HL-60 (cell line): ENCODE results near the gene PLTP.
A peak's percentile ranks its signal among the peaks of the same experiment; 100 is the strongest.

ENCODE experiments used
- DNase-seq, 2 experiments: peaks; one replicate each; pipeline ENCODE4 v3.0.0-alpha.2; 2010 to 2020; ENCODE audit warnings: low read depth in 1 of 2, low spot score in 1 of 2
- H3K27ac ChIP-seq: fragments of 250-450 bp; sonication (Bioruptor Pico); replicated peaks from 2 replicates; pipeline ENCODE4 v1.5.1; 2020; ENCODE audit warnings: mild to moderate bottlenecking, moderate library complexity
- H3K27me3 ChIP-seq: fragments of 250-450 bp; sonication (Bioruptor Pico); 2 replicates; pipeline ENCODE4 v1.5.1; 2021; ENCODE audit warnings: mild to moderate bottlenecking, moderate library complexity; ENCODE audit not compliant: insufficient read depth, poor library complexity, severe bottlenecking
- H3K4me3 ChIP-seq: replicated peaks from 2 replicates; pipeline ENCODE4 v1.5.1; 2011; ENCODE audit warnings: mild to moderate bottlenecking, control low read depth, low read length; ENCODE audit not compliant: insufficient read depth
- GABPA ChIP-seq: IDR thresholded peaks from 2 replicates; pipeline ENCODE4 v1.6.1; 2012; ENCODE audit warnings: low read depth
- POLR2AphosphoS5 ChIP-seq: IDR thresholded peaks from 2 replicates; pipeline ENCODE4 v1.6.1; 2012; ENCODE audit warnings: low read depth
- SPI1 ChIP-seq: IDR thresholded peaks from 2 replicates; pipeline ENCODE4 v1.6.1; 2012; ENCODE audit warnings: low read depth, mild to moderate bottlenecking, borderline replicate concordance
- TF ChIP-seq, protein P1 (sequence below): IDR thresholded peaks from one replicate; pipeline ENCODE4 v1.5.1; 2011; ENCODE audit warnings: low read length, control low read depth, inconsistent platforms; ENCODE audit not compliant: insufficient read depth
- TF ChIP-seq, protein P2 (sequence below): IDR thresholded peaks from 2 replicates; pipeline ENCODE4 v1.6.1; 2012; ENCODE audit warnings: low read depth; ENCODE audit not compliant: insufficient replicate concordance

PLTP gene

DNA sequence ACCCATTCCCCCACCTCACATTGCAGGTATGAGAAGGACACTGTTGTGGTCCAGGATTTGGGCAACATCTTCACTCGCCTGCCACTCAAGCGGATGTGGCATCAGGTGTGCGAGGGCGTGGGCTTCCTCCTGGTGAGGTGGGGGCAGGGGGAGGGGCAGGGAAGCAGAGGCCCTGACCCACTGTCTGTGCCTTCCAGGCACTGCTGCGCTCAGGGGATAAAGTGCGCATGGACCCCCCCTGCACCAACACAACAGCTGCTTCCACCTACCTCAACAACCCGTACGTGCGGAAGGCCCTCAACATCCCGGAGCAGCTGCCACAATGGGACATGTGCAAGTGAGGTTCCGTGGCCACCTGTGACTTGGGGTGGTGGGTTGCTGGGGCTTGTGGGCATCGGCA, 17.2 kb downstream of the PLTP start:
- no peak overlapping the region for H3K27ac ChIP-seq
- no peak for TF ChIP-seq GABPA
- TF ChIP-seq, protein P1, sequence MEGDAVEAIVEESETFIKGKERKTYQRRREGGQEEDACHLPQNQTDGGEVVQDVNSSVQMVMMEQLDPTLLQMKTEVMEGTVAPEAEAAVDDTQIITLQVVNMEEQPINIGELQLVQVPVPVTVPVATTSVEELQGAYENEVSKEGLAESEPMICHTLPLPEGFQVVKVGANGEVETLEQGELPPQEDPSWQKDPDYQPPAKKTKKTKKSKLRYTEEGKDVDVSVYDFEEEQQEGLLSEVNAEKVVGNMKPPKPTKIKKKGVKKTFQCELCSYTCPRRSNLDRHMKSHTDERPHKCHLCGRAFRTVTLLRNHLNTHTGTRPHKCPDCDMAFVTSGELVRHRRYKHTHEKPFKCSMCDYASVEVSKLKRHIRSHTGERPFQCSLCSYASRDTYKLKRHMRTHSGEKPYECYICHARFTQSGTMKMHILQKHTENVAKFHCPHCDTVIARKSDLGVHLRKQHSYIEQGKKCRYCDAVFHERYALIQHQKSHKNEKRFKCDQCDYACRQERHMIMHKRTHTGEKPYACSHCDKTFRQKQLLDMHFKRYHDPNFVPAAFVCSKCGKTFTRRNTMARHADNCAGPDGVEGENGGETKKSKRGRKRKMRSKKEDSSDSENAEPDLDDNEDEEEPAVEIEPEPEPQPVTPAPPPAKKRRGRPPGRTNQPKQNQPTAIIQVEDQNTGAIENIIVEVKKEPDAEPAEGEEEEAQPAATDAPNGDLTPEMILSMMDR: no peak
- no peak for TF ChIP-seq SPI1
- TF ChIP-seq, protein P2, sequence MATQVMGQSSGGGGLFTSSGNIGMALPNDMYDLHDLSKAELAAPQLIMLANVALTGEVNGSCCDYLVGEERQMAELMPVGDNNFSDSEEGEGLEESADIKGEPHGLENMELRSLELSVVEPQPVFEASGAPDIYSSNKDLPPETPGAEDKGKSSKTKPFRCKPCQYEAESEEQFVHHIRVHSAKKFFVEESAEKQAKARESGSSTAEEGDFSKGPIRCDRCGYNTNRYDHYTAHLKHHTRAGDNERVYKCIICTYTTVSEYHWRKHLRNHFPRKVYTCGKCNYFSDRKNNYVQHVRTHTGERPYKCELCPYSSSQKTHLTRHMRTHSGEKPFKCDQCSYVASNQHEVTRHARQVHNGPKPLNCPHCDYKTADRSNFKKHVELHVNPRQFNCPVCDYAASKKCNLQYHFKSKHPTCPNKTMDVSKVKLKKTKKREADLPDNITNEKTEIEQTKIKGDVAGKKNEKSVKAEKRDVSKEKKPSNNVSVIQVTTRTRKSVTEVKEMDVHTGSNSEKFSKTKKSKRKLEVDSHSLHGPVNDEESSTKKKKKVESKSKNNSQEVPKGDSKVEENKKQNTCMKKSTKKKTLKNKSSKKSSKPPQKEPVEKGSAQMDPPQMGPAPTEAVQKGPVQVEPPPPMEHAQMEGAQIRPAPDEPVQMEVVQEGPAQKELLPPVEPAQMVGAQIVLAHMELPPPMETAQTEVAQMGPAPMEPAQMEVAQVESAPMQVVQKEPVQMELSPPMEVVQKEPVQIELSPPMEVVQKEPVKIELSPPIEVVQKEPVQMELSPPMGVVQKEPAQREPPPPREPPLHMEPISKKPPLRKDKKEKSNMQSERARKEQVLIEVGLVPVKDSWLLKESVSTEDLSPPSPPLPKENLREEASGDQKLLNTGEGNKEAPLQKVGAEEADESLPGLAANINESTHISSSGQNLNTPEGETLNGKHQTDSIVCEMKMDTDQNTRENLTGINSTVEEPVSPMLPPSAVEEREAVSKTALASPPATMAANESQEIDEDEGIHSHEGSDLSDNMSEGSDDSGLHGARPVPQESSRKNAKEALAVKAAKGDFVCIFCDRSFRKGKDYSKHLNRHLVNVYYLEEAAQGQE: no peak
- TF ChIP-seq POLR2AphosphoS5: no peak
- no peaks in the 10 kb centered on the region for H3K27me3 ChIP-seq
- H3K4me3 ChIP-seq: no peak overlapping the region
- DNase-seq: no peak

DNA sequence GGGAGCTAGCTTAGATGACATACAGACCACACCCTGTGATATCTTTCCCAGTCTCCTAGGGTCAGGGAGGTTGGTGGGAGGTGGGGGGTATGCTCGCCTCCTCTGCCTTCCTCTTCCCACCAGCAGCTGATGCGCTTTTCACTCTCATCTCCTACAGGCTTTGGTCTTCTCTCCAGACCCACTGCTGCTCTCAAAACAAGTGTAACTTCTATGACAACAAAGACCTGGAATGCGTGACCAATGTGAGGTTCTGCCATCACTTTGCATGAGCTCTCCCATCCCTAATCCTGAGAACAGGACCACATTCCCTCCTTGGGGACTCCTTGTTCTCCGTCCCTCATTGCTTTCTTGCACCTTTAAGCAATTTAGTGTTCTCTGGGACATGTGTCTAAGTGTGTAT, 18.1 kb downstream of the PLTP start:
- H3K27ac ChIP-seq: 0 out of 2 replicates have a peak overlapping the region, but pooled peaks have one; percentile 2

DNA sequence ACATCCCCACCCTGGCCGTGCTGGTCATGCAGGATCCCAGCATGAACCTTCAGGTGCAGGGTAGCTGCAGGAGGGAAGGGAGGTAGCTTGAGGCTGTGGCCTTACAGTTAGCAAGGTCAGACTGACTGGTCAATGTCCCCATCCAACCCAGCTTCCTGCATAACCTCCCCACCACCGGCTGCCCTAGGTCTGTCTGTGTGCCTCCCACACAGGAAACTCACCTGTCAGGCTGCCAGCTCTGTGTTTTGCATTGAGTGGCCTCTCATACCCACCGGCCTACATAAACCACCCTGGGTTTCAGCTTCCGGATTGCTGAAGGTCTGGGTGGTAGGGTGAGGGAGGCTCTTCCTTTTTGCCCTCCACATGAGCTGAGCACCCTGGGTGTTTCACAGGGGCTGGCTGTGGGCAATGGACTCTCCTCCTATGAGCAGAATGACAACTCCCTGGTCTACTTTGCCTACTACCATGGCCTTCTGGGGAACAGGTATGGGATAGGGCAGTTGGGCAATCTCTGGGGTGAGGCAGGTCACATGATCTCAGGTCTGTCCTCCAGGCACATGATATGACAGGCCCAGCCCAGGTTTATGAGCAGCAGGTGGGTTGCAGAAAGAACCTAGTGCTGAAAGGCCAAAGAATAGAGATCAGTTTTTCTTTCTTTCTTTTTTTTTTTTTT, 19.0 kb downstream of the PLTP start:
- peak overlapping the region; percentile 75 for H3K4me3 ChIP-seq
- H3K27me3 ChIP-seq: no peaks in the 10 kb centered on the region
- TF ChIP-seq SPI1 (no peak), GABPA (no peak)
- peak in 1 of 2 experiments; percentile 45 for DNase-seq
- H3K27ac ChIP-seq: peak overlapping the region; percentile 67

More for the DNA sequence above, 18.1 kb downstream of the PLTP start:
- TF ChIP-seq, protein P1: no peak
- TF ChIP-seq GABPA: no peak
- TF ChIP-seq, protein P2: no peak
- DNase-seq: no peak
- Histone ChIP-seq H3K27me3 (no peaks in the 10 kb centered on the region), H3K4me3 (no peak overlapping the region)

DNA sequence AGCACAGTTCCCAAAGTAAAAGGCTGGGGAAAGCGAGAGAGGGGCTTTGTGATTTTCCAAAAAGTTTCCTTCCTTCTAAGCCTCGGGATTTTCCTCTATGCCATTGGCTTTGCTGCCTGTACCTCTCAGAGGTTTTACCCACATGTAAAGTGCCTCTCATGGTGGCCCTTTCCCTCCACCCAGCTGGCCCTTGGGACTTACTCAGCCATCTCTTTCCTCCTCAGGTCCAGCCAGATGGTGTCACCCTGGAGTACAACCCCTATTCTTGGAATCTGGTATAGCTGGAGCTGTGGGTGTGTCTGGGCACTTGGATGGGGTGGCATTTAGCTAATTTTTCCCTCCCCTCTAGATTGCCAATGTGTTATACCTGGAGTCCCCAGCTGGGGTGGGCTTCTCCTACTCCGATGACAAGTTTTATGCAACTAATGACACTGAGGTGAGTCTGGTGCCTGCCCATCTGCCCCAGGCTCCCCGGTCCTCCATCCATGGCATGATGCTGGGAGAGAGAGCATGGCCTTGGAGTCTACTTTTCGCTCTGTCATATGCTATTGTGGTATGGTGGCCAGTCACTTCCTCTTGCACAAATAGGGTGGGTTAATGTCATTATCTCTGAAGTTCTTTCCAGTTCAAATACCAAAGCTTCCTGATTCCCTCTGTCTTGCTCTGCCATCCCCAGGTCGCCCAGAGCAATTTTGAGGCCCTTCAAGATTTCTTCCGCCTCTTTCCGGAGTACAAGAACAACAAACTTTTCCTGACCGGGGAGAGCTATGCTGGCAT, 19.7 kb downstream of the PLTP start:
- Histone ChIP-seq H3K27ac (peak overlapping the region; percentile 67), H3K4me3 (peak overlapping the region; percentile 75), H3K27me3 (no peaks in the 10 kb centered on the region)
- no peak for TF ChIP-seq POLR2AphosphoS5
- TF ChIP-seq SPI1: peak; percentile 72
- TF ChIP-seq GABPA: no peak
- TF ChIP-seq, protein P1: no peak
- TF ChIP-seq, protein P2: no peak
- DNase-seq: peak in 1 of 2 experiments; percentile 46
